HuH-7.5 (cell line): ENCODE data around the gene MAP3K20.
"Not testable (repeated sequence)": the region's sequence is repeated elsewhere in the genome, so short reads cannot be mapped to it uniquely, and the experiment has no call there.

ENCODE experiments used
- DNase-seq: peaks from one replicate; pipeline ENCODE4 v3.0.0; 2011; ENCODE audit warnings: low spot score

The MAP3K20 gene

DNA sequence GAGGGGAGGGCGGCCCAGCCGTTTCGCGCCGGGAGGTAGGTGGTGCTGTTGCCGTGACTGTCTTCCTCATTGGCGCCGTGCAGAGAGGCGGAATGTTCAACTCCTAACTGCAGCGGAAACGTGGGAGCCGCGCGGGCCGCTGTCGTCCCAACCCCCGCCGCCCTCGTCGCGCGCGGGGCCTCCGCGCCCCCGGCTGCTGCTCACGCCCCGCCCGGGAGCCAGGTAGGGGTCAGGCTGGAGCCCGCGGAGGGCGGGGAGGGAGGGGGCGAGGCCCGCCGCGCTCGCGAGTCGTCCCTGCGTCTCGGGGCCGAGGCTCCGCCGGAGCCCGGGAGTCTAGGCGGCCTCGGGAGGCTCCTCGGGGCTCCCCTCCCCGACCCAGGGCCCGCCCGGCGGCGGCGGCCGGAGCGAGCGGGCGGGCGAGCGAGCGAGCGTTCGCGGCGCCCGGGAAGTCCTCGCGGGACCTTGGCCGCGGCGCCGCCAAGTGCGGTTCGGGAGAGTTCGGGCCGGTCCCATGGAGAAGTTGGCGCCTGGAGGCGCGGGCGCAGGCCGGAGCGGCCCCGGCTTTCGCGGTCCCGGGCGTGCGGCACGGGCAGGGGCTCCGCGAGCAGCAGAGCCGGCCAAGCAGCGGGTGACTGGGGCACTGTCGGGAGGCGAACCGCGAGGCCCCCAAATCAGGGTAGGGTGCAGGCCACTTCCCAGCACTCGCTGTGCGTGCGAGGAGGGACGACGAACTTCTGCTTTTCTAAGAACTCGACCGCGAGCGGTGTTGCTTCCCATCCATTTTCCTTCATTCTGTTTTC lies at the start of gene MAP3K20:
TSS of gene MAP3K20 (plus strand) at position 66 of the 800 bp plus-strand sequence. CDS start 15,186 bp downstream, outside the sequence.
- peak; percentile 42 for DNase-seq

DNA sequence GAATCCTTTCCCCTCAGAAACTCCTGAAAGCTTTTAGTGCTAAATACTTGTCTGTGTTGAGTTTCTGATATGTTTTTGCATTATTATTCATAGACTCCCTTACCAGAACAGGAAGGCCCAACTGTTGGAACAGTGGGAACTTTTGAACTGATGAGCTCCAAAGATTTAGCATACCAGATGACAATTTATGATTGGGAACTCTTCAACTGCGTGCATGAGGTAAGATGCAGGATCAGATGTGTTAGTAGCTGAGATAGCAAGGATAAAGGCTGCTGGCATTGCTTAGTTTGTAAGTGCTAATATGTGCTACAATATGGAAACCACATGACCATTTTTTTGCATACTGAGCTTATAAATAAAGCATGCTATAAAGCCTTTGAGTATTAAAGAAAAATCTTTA lies 49.2 kb upstream of the MAP3K20 start:
- no peak for DNase-seq

GRCh38 chr2:173027181-173028128 lies 48.2 kb upstream of the MAP3K20 start:
- peak; percentile 56 for DNase-seq

- no peak for DNase-seq
Measured at GRCh38 chr2:173028141-173028540, 47.5 kb upstream of the MAP3K20 start.

DNA sequence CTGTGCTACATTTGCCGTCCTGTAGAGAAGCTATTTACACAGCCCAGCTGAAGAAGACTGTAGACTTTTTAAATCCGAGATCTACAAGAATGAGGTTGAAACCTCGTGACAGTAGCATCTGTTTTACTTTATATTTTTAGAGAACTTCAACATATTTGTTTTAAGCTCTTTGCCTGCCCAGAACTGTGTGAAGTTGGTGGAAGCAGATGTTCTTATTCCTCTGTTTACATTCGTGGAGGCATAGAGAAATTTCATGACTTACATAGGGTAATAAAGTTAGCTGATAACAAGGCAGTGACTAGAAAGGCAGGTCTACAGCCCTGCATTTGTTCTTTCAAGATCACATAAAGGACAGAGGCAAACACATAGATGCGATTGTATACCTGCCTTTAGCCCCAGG lies 47.0 kb upstream of the MAP3K20 start:
- no peak for DNase-seq

DNA sequence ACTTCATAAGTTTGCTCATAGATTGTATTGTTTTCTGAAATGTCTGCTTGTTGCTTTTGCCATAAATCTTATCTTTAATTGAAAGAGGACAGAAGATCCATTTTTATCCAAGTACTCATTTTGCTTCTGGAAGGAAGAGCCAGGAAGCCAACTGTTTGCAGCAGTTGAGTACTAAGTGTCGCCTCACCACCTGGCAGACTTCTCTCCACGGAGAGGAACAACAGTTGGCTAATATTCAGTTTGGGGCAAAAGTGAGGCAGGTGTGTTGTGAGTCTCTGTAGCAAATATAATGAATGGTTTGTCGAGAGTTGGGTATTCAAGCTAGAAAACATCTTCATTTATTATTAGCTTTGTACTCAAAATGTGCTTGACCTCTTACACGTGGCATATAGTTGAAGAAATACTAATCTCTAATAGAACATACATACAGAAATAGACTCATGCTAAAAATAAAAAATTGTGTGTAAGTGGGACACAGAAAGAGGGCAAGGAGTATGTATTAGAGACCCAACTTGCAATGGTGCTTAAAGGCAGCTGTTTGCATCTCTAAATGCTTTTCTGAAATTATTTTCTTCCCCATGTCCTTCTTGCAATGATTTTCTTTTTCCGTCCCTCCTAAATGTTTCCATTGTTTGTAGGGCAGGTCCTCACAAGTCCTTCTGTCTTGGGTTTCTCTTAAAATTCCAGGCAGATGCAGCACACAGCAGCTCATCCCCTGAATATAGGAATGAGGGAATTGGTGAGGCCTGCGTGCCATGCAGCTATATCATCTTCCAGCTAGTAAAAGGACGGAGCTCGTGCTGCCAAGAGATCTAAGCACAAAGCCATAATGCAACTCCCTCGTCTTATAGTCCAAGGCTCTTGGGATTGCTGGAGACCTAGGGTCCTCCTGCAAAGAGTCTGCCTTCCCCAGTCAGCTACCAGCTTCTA lies 44.8 kb upstream of the MAP3K20 start:
- DNase-seq = no peak

- DNase-seq = no peak
Measured at GRCh38 chr2:173032032-173032431, 43.6 kb upstream of the MAP3K20 start.

GRCh38 chr2:173033084-173033483 lies 42.6 kb upstream of the MAP3K20 start:
- DNase-seq = no peak

GRCh38 chr2:173034143-173034542 lies 41.5 kb upstream of the MAP3K20 start:
- no peak for DNase-seq

- DNase-seq = no peak
Measured at GRCh38 chr2:173037245-173038120, 38.2 kb upstream of the MAP3K20 start.

DNA sequence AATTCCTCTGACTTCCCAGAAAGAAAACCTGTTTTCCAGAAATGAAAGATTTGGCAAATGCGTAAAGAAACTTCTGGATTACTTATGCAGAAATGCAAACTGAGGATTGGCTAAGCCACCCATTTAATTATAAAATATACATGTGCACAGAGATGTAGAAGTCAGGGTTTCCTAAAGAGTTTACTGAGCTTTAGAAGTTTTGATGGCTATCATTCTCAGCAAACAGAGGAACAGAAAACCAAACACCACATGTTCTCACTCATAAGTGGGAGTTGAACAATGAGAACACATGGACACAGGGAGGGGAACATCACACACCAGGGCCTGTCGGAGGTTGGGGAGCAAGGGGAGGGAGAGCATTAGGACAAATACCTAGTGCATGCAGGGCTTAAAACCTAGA lies 37.4 kb upstream of the MAP3K20 start:
- not testable (repeated sequence) for DNase-seq

GRCh38 chr2:173040729-173041128 lies 34.9 kb upstream of the MAP3K20 start:
- DNase-seq = no peak

GRCh38 chr2:173043476-173043875 lies 32.2 kb upstream of the MAP3K20 start:
- DNase-seq = no peak

GRCh38 chr2:173043897-173044519 lies 31.6 kb upstream of the MAP3K20 start:
- DNase-seq = no peak

- no peak for DNase-seq
Measured at GRCh38 chr2:173044686-173045085, 31.0 kb upstream of the MAP3K20 start.

- no peak for DNase-seq
Measured at GRCh38 chr2:173045181-173045580, 30.5 kb upstream of the MAP3K20 start.

- no peak for DNase-seq
Measured at GRCh38 chr2:173048522-173048896, 27.1 kb upstream of the MAP3K20 start.

DNA sequence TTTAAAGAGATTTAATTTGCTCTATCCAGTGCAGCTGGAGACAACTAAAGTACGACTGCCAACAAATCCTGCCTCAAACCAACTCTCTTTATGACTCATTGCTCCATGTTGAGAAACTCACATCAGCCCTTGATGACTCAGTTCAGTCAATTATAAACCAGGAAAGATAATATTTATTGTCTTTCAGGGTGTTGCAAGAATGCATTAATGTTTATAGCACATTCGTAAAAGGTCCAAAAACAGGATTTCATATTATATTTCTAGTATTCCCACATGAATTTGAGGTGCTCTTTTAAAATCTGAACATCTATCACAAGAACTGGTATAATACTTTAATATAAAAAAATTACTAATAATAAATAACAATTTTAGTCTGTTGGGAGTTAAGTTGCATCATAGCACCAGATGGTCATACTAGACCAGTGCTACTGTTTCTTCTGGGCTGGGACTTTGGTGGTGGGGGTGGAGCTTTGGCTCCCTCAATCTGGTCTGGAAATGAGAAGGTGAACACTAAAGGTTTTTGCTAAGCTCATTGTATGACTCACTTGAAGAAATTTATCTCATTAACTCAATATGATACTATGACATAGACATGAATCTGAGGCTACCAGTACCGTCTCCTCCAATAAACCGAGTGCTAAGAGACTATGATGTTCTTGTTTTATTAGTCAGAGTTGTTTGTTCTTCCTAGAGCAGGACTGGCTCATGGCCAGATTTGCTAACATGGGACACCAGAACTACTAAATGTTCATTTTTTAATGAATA lies 26.6 kb upstream of the MAP3K20 start:
- DNase-seq = peak; percentile 36

DNA sequence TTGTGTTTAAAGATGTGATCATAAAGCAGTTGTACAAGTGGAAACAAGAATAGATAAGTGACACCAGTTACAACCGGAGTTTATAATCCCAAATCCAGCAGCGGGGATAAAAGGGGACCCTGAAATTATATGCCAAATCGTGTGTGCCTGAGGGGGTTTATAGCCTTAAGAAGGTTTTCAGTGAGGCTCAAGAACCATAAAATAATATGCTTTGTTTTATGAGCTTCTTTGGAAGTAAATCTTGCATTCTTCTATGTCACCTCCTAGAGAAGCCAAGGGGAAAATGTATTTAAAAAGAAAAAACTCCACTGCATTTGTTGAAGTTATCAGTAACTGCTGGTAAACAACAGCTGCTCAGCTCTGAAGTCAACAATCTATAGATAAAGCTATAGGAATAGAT lies 25.8 kb upstream of the MAP3K20 start:
- DNase-seq = no peak

DNA sequence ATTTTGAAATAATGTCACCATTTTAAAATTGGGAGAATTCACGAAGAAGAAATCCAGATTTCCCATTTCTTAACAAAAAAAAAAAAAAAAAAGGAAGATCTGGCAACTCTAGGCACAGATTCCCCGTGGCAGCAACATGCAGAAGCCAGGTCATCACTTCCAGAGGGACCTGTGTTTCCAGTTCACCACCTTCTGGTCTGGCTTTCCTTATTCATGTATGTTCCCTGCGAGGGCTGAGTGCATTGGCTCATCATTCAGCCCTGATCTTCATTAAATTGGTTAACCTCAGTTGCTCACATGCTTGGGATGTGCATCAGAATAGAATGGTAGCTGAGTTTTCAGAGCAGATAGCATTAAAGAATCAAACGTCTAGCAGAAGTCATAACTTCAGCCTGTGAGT lies 25.0 kb upstream of the MAP3K20 start:
- DNase-seq = no peak
